ENCODE results near the gene RASAL1.

The RASAL1 gene

DNA sequence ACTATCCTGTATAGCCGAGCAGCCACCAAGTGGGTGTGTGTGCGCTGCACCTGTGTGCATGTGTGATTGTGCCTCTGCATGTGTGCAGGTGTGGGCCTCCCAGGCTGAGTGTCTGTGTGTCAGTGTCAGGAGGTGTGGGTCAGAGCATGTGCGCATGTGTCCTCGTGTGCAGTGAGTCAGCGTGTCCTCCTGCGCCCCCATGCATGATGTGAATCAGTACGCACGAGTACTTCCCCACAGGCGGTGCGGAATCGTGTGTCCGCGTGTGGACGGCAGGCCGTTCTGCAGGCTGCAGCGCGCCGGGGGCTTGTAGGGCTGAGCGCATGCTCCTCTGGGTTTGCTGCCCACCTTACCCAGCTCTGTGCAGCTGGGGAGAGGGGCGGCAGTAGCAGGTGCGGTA lies 44.8 kb downstream of the RASAL1 start:
- no peak for DNase-seq (ENCODE audit: extremely low read depth, low read depth)

GRCh38 chr12:113089839-113090238 lies 45.7 kb downstream of the RASAL1 start:
- no peak for TF ChIP-seq CTCF (IDR thresholded peaks at IDR 0.05; ENCODE audit: low read depth, low read length, missing control alignments)
- no peak for DNase-seq (ENCODE audit: extremely low read depth, low read depth)
- no peak overlapping the region for H3K4me3 ChIP-seq (replicated peaks; ENCODE audit: low read depth, low read length)

More for the DNA sequence above, 44.8 kb downstream of the RASAL1 start:
- TF ChIP-seq CTCF (IDR thresholded peaks at IDR 0.05; ENCODE audit: low read depth, low read length, missing control alignments): no peak
- no peak overlapping the region for H3K4me3 ChIP-seq (replicated peaks; ENCODE audit: low read depth, low read length)

GRCh38 chr12:113088971-113089756 lies 46.4 kb downstream of the RASAL1 start:
- no peak overlapping the region for H3K4me3 ChIP-seq (replicated peaks; ENCODE audit: low read depth, low read length)
- no peak for DNase-seq (ENCODE audit: extremely low read depth, low read depth)
- no peak for TF ChIP-seq CTCF (IDR thresholded peaks at IDR 0.05; ENCODE audit: low read depth, low read length, missing control alignments)

GRCh38 chr12:113088037-113088436 lies 47.5 kb downstream of the RASAL1 start:
- DNase-seq (ENCODE audit: extremely low read depth, low read depth): no peak
- TF ChIP-seq CTCF (IDR thresholded peaks at IDR 0.05; ENCODE audit: low read depth, low read length, missing control alignments): no peak
- H3K4me3 ChIP-seq (replicated peaks; ENCODE audit: low read depth, low read length): no peak overlapping the region

DNA sequence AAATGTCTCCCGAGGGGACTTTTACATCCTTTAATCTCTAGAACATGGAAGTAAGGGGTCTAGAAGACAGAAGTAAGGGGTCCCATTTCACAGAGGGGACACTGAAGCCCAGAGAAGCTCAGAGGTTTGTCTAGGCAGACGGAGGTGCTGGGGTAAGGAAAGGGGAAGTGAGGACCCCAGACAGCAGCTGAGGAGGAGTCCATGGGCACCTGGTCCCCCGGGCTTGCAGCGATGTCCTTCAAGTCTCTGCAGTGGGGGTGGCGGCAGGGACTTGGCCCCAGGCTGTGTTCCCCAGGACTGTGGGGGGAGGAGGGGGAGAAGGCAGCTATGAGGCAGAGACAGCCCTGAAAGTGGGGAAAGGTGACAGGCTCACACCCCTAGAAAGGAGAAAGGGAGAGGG lies 48.4 kb downstream of the RASAL1 start:
- no peak for DNase-seq (ENCODE audit: extremely low read depth, low read depth)
- no peak for TF ChIP-seq CTCF (IDR thresholded peaks at IDR 0.05; ENCODE audit: low read depth, low read length, missing control alignments)
- no peak overlapping the region for H3K4me3 ChIP-seq (replicated peaks; ENCODE audit: low read depth, low read length)

DNA sequence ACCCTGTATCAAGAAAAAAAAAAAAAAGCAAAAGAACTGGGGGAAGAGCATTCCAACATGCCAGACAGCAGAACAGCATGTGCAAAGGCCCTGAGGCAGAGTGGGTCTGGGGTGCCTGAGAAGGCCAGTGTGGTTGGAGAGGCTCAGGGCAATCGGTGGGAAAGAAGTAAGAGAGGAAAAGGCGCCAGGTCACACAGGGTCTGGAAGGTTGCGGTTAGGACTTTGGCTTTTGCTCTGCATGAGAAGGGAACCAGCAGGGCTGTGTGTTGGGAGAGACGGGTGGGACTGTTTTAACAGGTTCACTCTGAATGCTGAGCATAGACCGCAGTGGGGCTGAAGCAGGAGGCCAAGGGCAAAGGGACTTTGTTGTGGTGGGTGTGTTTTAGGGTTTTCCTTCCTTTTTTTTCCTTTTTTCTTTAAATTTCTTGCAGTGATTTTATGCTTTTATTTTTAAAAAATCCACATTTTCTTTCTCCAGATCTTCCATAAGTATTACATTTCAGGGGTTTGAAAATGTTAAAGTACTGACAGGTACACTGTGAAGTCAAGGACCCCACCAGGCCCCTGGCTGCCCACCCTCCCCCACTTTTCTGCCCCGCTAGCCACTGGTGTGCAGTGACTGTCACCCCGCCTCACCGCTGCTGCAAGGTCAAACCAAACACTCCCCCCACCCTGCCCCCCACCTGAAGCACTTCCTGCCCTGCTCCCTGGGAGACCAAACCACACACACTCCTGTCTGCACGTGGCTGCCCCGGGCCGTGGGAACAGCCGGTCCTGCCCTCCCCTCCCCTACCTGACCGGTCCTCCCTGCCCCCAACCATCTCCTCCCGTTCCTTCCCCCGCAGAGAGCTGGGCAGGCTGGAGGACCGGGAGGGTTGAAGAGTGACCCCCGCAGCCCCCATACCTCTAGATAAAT lies 49.1 kb downstream of the RASAL1 start:
- no peak overlapping the region for H3K4me3 ChIP-seq (replicated peaks; ENCODE audit: low read depth, low read length)
- no peak for TF ChIP-seq CTCF (IDR thresholded peaks at IDR 0.05; ENCODE audit: low read depth, low read length, missing control alignments)
- no peak for DNase-seq (ENCODE audit: extremely low read depth, low read depth)

Data from HFF-Myc (cell line).